Eye (tissue), 1 donor: ENCODE measurements around the gene CTBS.

Experiments
- DNase-seq: peaks from one replicate; pipeline ENCODE4 v3.0.0-alpha.2; 2015

The CTBS gene

DNA sequence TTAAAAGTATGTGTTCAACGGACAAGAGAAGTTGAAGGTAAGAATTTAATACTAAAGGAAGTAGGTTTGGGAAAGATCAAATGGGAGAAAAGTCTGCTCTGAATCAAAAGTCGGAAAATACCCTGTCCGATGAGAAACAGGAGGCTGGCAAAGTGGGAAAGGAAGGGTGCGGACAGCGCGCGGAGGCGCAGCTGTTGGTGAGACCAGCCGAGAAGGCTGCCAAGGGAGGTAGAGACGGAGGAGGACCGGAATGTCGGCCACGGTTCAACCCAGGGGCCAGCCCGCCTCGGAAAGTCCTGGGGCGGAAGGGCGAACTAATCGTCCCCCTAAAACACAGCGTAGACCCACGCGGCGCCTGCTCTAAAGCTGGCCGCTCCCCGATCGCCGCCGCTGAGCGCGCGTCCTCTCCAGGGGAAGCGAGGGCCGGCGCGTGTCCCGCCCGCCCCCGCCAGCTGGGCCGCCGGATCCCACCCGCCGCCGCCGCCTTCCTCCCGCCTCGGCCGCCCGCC lies 68.7 kb downstream of the CTBS start:
- DNase-seq, result no peak

DNA sequence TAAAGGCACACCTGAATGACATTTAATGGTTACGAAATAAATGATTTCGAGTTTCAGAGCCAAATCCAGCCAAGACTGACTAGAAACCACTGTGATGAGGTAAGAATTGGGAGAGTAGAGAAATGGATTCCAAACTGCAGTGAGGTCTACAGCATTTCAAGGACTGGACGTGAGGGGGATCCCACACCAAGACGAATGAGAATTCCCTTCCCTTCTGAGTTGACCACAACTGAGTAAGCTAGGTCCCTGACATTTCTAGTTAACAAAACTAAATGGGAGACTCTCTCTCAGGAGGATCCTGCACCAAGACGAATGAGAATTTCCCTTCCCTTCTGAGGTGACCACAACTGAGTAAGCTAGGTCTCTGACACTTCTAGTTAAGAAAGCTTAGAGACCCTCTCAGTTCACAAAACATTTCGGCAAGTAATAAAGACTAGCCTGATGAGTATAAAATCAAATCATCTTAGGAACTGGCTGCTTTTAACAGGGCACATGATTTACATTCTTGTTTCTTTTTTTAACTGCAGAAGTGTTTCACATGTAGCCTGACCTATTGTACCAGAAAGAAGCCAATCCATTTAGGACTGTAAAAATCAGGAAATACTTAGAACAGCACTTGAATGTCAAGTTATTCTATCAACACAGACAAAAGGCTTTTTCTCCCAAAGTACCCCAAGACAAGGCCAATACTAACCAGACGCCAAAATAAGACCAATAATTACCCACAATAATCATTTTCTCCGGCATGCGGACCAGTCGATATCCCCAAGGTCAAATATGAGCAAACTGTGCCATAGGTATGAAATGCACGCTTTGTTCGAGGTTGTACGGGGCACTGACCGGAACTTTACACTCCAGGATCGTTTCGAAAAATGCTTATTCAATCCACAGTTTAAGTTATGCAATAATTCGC lies 69.4 kb downstream of the CTBS start:
- DNase-seq, result peak; percentile 55

DNA sequence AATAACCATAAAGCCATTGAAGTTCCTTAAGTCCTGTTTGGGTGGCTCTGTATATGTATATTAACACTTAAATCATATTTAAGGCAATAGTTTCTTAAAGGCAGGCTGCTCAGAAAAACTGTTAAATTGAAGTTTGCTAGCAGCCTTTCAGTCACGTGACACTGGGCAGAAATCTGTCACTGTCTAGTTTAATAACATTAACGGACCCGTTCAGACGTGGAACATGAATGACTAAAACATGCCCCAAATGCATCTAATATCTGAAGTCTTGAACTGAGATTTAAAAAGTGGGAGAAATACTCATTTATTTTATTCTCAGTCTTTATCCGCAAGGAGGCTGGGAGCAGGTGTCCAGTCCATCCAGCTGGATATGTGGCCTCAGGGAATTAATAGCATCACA lies 71.3 kb downstream of the CTBS start:
- DNase-seq, result peak; percentile 73
